H1 (cell line): ENCODE results near the gene SEC14L3. TPM values are rescaled to one million over a fixed set of nuclear protein-coding genes. Genes with fewer than 3 reads are reported as not detected.

ENCODE experiments used
- ATF2 ChIP-seq: IDR thresholded peaks from 2 replicates; pipeline ENCODE4 v1.6.1; 2012; ENCODE audit warnings: low read length, inconsistent platforms
- ATF3 ChIP-seq: IDR thresholded peaks from 2 replicates; pipeline ENCODE4 v1.6.1; 2011; ENCODE audit warnings: low read depth, mild to moderate bottlenecking, low read length; ENCODE audit not compliant: insufficient read depth
- BCL11A ChIP-seq, 2 experiments: IDR thresholded peaks; one replicate each; pipeline ENCODE4 v1.6.1; 2011; ENCODE audit warnings: low read depth in 2 of 2, low read length in 2 of 2, mild to moderate bottlenecking in 2 of 2
- CHD2 ChIP-seq: IDR thresholded peaks from 2 replicates; pipeline ENCODE4 v1.6.1; 2012; ENCODE audit warnings: low read length, improper control_type of control experiment
- EGR1 ChIP-seq: IDR thresholded peaks from 2 replicates; pipeline ENCODE4 v1.6.1; 2011; ENCODE audit warnings: low read depth, low read length, borderline replicate concordance
- EP300 ChIP-seq, 2 experiments: IDR thresholded peaks; 1 replicate in 1 of 2; 2 replicates in 1 of 2; pipeline ENCODE4 v1.6.1; 2011 to 2012; ENCODE audit warnings: low read depth in 2 of 2, low read length in 2 of 2, mild to moderate bottlenecking in 2 of 2, borderline replicate concordance in 1 of 2, inconsistent platforms in 1 of 2, moderate library complexity in 1 of 2
- HDAC2 ChIP-seq, 2 experiments: fragments of 300-600 bp in 1 of 2; sonication (generic) in 1 of 2; IDR thresholded peaks; 2 replicates each; pipeline ENCODE4 v1.6.1; 2011 to 2012; ENCODE audit warnings: low read depth in 2 of 2, low read length in 2 of 2, mild to moderate bottlenecking in 2 of 2, moderate library complexity in 2 of 2, borderline replicate concordance in 1 of 2, inconsistent platforms in 1 of 2
- JUND ChIP-seq: IDR thresholded peaks from 2 replicates; pipeline ENCODE4 v1.6.1; 2011; ENCODE audit warnings: mild to moderate bottlenecking, improper control_type of control experiment, low read length
- KDM4A ChIP-seq: IDR thresholded peaks from one replicate; pipeline ENCODE4 v1.7.1; 2012; ENCODE audit warnings: low read depth, mild to moderate bottlenecking, moderate library complexity, low read length, inconsistent platforms; ENCODE audit not compliant: severe bottlenecking
- NRF1 ChIP-seq: IDR thresholded peaks from 2 replicates; pipeline ENCODE4 v1.6.1; 2011; ENCODE audit warnings: mild to moderate bottlenecking, low read depth, low read length, improper control_type of control experiment
- PHF8 ChIP-seq: fragments of 200-600 bp; sonication (generic); conservative IDR thresholded peaks from 2 replicates; pipeline ENCODE4 v1.7.1; 2012; ENCODE audit warnings: low read depth, mild to moderate bottlenecking, inconsistent platforms, low read length, moderate library complexity
- POLR2AphosphoS5 ChIP-seq: IDR thresholded peaks from 2 replicates; pipeline ENCODE4 v1.6.1; 2011; ENCODE audit warnings: low read depth, low read length
- RFX5 ChIP-seq: IDR thresholded peaks from 2 replicates; pipeline ENCODE4 v1.6.1; 2011; ENCODE audit warnings: low read depth, low read length, improper control_type of control experiment, borderline replicate concordance
- RNF2 ChIP-seq: fragments of 200-900, 300-1000 bp; sonication (generic); IDR thresholded peaks from 2 replicates; pipeline ENCODE4 v1.7.1; 2016; ENCODE audit warnings: borderline replicate concordance, low read depth, mild to moderate bottlenecking, antibody characterized with exemption, low read length; ENCODE audit not compliant: poor library complexity, severe bottlenecking; ENCODE audit errors: missing control alignments
- SIN3A ChIP-seq, 2 experiments: IDR thresholded peaks in 1 of 2; conservative IDR thresholded peaks in 1 of 2; 2 replicates each; pipeline ENCODE4 v1.6.1; 2011 to 2012; ENCODE audit warnings: low read length in 2 of 2, improper control_type of control experiment in 1 of 2, low read depth in 1 of 2, mild to moderate bottlenecking in 1 of 2
- SIX5 ChIP-seq: IDR thresholded peaks from 2 replicates; pipeline ENCODE4 v1.6.1; 2011; ENCODE audit warnings: mild to moderate bottlenecking, low read depth, low read length
- SUZ12 ChIP-seq: fragments of 200-600 bp; sonication (generic); IDR thresholded peaks from 2 replicates; pipeline ENCODE4 v1.6.1; 2012; ENCODE audit warnings: mild to moderate bottlenecking, inconsistent platforms, low read length, moderate library complexity, mixed read lengths
- TAF7 ChIP-seq: optimal IDR thresholded peaks from 2 replicates; pipeline ENCODE3; 2011; ENCODE audit warnings: low read depth, mild to moderate bottlenecking, inconsistent platforms, low read length, moderate library complexity, borderline replicate concordance
- TCF12 ChIP-seq: IDR thresholded peaks from 2 replicates; pipeline ENCODE4 v1.6.1; 2011; ENCODE audit warnings: low read depth, mild to moderate bottlenecking, low read length
- TEAD4 ChIP-seq: IDR thresholded peaks from 2 replicates; pipeline ENCODE4 v1.6.1; 2012; ENCODE audit warnings: low read depth, low read length, inconsistent platforms, mixed read lengths
- YY1 ChIP-seq: IDR thresholded peaks from 2 replicates; pipeline ENCODE4 v1.6.1; 2011; ENCODE audit warnings: low read depth, mild to moderate bottlenecking, low read length
- polyA plus RNA-seq, 7 experiments: library from polyadenylated mRNA; depleted of rRNA in 3 of 7; stranded (reverse) in 5 of 7; unstranded in 2 of 7; fragments of >200 nt in 5 of 7; fragments of 200-250 nt in 2 of 7; gene quantifications; 1 replicate in 5 of 7; 2 replicates in 1 of 7; 4 replicates in 1 of 7; pipeline versions ENCODE4 v1.2.1 to v1.2.3, GENCODE V29; 2011 to 2013; ENCODE audit warnings: missing spikeins in 2 of 7, mixed read lengths in 2 of 7
- total RNA-seq: library from RNA; stranded (reverse); fragmentation: NEBNext Ultra II Directional; extraction: Animal tissue kit (Norgen Biotek cat#: 25700); gene quantifications from 2 replicates; pipeline ENCODE4 v1.2.1, GENCODE V29; 2021

Gene SEC14L3
- total and polyA plus RNA-seq, 2 of the 8 experiments (the other 6 are each of a cell fraction or from before 2014, with no cell fraction given): not detected

GRCh38 chr22:30423959-30424533 lies 47.8 kb downstream of the SEC14L3 start (continued):
- no peak for TF ChIP-seq SUZ12
- peak; percentile 78 for TF ChIP-seq TAF7
- peak in 1 of 2 experiments; percentile 76; a peak in 1 of 4 replicates for TF ChIP-seq HDAC2 (IDR thresholded peaks at IDR 0.05; ENCODE audit: borderline replicate concordance in 1 of 2, low read depth in 2 of 2, low read length in 2 of 2)
- no peak for TF ChIP-seq ATF2
- TF ChIP-seq PHF8: no peak
- no peak for TF ChIP-seq RNF2
- peak; percentile 57; the same call in 1 of the 2 replicates for TF ChIP-seq ATF3
- no peak for TF ChIP-seq JUND
- TF ChIP-seq TCF12: 0 out of 2 replicates have a peak, but pooled peaks have one; percentile 66
- peak; percentile 99 for TF ChIP-seq YY1
- TF ChIP-seq CHD2: 0 out of 2 replicates have a peak, but pooled peaks have one; percentile 41
- peak; percentile 41; the same call in 1 of the 2 replicates for TF ChIP-seq TEAD4
- TF ChIP-seq BCL11A (IDR thresholded peaks at IDR 0.05; ENCODE audit: low read depth in 2 of 2, low read length in 2 of 2): no peak
- TF ChIP-seq SIX5: no peak; the same call in 1 of the 2 replicates
- peak; percentile 92 to 94; a peak in 2 of 4 replicates for TF ChIP-seq SIN3A (conservative IDR thresholded peaks at IDR 0.05 in 1 of 2, IDR thresholded peaks at IDR 0.05 in 1 of 2; ENCODE audit: low read depth in 1 of 2, low read length in 2 of 2)
- peak; percentile 78 for TF ChIP-seq EGR1
- peak; percentile 31; the same call in 1 of the 2 replicates for TF ChIP-seq NRF1
- peak; percentile 11 for TF ChIP-seq KDM4A
- peak; percentile 70 for TF ChIP-seq POLR2AphosphoS5
- no peak for TF ChIP-seq RFX5
- peak in 1 of 2 experiments; percentile 76; a peak in 1 of 3 replicates for TF ChIP-seq EP300 (IDR thresholded peaks at IDR 0.05; ENCODE audit: borderline replicate concordance in 1 of 2, low read depth in 2 of 2, low read length in 2 of 2)
